Amniotic stem cell (primary cell): ENCODE results near the gene RASGRF1.

Experiments used
- DNase-seq: peaks from one replicate; lab custom pipeline; 2025; lab: John Stamatoyannopoulos, UW

The RASGRF1 gene

GRCh38 chr15:78951841-78952238 is 138.7 kb downstream of the RASGRF1 start:
- no peak for DNase-seq

- no peak for DNase-seq
These were observed 139.4 kb downstream of the RASGRF1 start for GRCh38 chr15:78950902-78951840.

- DNase-seq: no peak
These were observed 140.2 kb downstream of the RASGRF1 start for GRCh38 chr15:78950343-78950742.

- no peak for DNase-seq
These were observed 141.1 kb downstream of the RASGRF1 start for GRCh38 chr15:78949461-78949860.

GRCh38 chr15:78947506-78947905 is 143.1 kb downstream of the RASGRF1 start:
- DNase-seq: no peak

GRCh38 chr15:78946493-78946892 is 144.1 kb downstream of the RASGRF1 start:
- DNase-seq: no peak

- no peak for DNase-seq
These were observed 145.7 kb downstream of the RASGRF1 start, which contains the start of gene CTSH for GRCh38 chr15:78944669-78945407. Gene CTSH, minus strand, starts transcription at chr15:78945046. Its CDS starts 65 bp downstream, at chr15:78944981.

- no peak for DNase-seq
These were observed 146.4 kb downstream of the RASGRF1 start for GRCh38 chr15:78944202-78944625.

GRCh38 chr15:78943692-78944091 is 146.9 kb downstream of the RASGRF1 start:
- no peak for DNase-seq

- no peak for DNase-seq
These were observed 147.8 kb downstream of the RASGRF1 start for GRCh38 chr15:78942741-78943140.

GRCh38 chr15:78938658-78939488 is 151.7 kb downstream of the RASGRF1 start:
- DNase-seq: no peak

GRCh38 chr15:78937132-78937739 is 153.3 kb downstream of the RASGRF1 start:
- no peak for DNase-seq

GRCh38 chr15:78934655-78935023 is 155.9 kb downstream of the RASGRF1 start:
- DNase-seq: no peak

- DNase-seq: no peak
These were observed 156.5 kb downstream of the RASGRF1 start for GRCh38 chr15:78933823-78934654.

GRCh38 chr15:78933187-78933822 is 157.3 kb downstream of the RASGRF1 start:
- DNase-seq: no peak

GRCh38 chr15:78932258-78932808 is 158.2 kb downstream of the RASGRF1 start:
- no peak for DNase-seq

GRCh38 chr15:78931439-78932257 is 158.9 kb downstream of the RASGRF1 start:
- DNase-seq: no peak

GRCh38 chr15:78930577-78931388 is 159.8 kb downstream of the RASGRF1 start:
- DNase-seq: peak; percentile 81
